NCI-H2227 (cell line): ENCODE data around the gene EHBP1.
"Not testable (repeated sequence)": the region's sequence is repeated elsewhere in the genome, so short reads cannot be mapped to it uniquely, and the experiment has no call there.

Experiments
- DNase-seq: peaks from one replicate; lab custom pipeline; 2025; ENCODE audit not compliant: unreplicated experiment; lab: John Stamatoyannopoulos, UW

Gene EHBP1

GRCh38 chr2:63003351-63003750, 297.8 kb downstream of the EHBP1 start:
- DNase-seq, result no peak

GRCh38 chr2:63007813-63008458, 302.4 kb downstream of the EHBP1 start:
- DNase-seq, result no peak

GRCh38 chr2:63008838-63009237, 303.3 kb downstream of the EHBP1 start:
- no peak for DNase-seq

- DNase-seq, result no peak
These were observed 304.0 kb downstream of the EHBP1 start for GRCh38 chr2:63009490-63009889.

- DNase-seq, result no peak
These were observed 307.0 kb downstream of the EHBP1 start for GRCh38 chr2:63012541-63012940.

- no peak for DNase-seq
These were observed 307.9 kb downstream of the EHBP1 start for GRCh38 chr2:63013438-63013837.

- DNase-seq, result no peak
These were observed 309.9 kb downstream of the EHBP1 start for GRCh38 chr2:63015389-63015788.

- DNase-seq, result no peak
These were observed 312.9 kb downstream of the EHBP1 start for GRCh38 chr2:63018439-63018838.

GRCh38 chr2:63019686-63020085, 314.2 kb downstream of the EHBP1 start:
- DNase-seq, result not testable (repeated sequence)

GRCh38 chr2:63023444-63023843, 317.9 kb downstream of the EHBP1 start:
- DNase-seq, result peak; percentile 25

- no peak for DNase-seq
These were observed 321.7 kb downstream of the EHBP1 start for GRCh38 chr2:63027220-63027619.

GRCh38 chr2:63029058-63029457, 323.5 kb downstream of the EHBP1 start:
- no peak for DNase-seq

GRCh38 chr2:63034526-63034925, 329.0 kb downstream of the EHBP1 start:
- DNase-seq, result no peak

GRCh38 chr2:63035169-63035568, 329.7 kb downstream of the EHBP1 start:
- no peak for DNase-seq

- no peak for DNase-seq
These were observed 330.1 kb downstream of the EHBP1 start for GRCh38 chr2:63035660-63036059.

GRCh38 chr2:63038034-63038433, 332.5 kb downstream of the EHBP1 start:
- no peak for DNase-seq

GRCh38 chr2:63040586-63040985, 335.1 kb downstream of the EHBP1 start:
- no peak for DNase-seq

- no peak for DNase-seq
These were observed 336.1 kb downstream of the EHBP1 start for GRCh38 chr2:63041592-63041991.

- DNase-seq, result no peak
These were observed 339.1 kb downstream of the EHBP1 start for GRCh38 chr2:63044362-63045327.

- DNase-seq, result no peak
These were observed 341.0 kb downstream of the EHBP1 start for GRCh38 chr2:63046552-63046951.

GRCh38 chr2:63046961-63047320, 341.4 kb downstream of the EHBP1 start:
- no peak for DNase-seq
